GM12878 (cell line): ENCODE measurements around the gene LRIT1. TPM values are rescaled to one million over a fixed set of nuclear protein-coding genes. Genes with fewer than 3 reads are reported as not detected.

ENCODE experiments used
- ATAC-seq: fragments of 200-7000 bp; cut with Tn5 transposase; 3 replicates; pipeline ENCODE4 v1.9.1; 2020; ENCODE audit warnings: mild to moderate bottlenecking, moderate library complexity
- BruUV-seq: library from RNA; stranded (reverse); fragments of 400-500 nt; replicated peaks from 2 replicates; lab custom pipeline; 2021; lab: Mats Ljungman, UMichigan
- CTCF ChIA-PET: fragments of 300-600 bp; sonication (Branson Sonifier 250); formaldehyde crosslinking; extraction: SDS; loops from one replicate; lab custom pipeline; 2021; ENCODE audit warnings: inconsistent platforms; lab: Yijun Ruan, JAX
- POLR2A ChIA-PET: fragments of 350-600 bp; formaldehyde crosslinking; extraction: SDS; loops from one replicate; lab custom pipeline; 2021; ENCODE audit warnings: inconsistent platforms; lab: Charles Lee
- RAD21 ChIA-PET: fragments of 300-600 bp; sonication (Branson Sonifier 250); formaldehyde crosslinking; loops from one replicate; lab custom pipeline; 2023; ENCODE audit warnings: antibody characterized with exemption; ENCODE audit not compliant: unreplicated experiment; lab: Charles Lee
- SMC1A ChIA-PET: fragments of 300-600 bp; sonication (Branson Sonifier 250); formaldehyde crosslinking; loops from one replicate; lab custom pipeline; 2023; ENCODE audit not compliant: unreplicated experiment, uncharacterized antibody; lab: Charles Lee
- DNase-seq: peaks from one replicate; pipeline ENCODE4 v3.0.0-alpha.2; 2011; ENCODE audit warnings: low read depth, low spot score
- FAIRE-seq: peaks from 3 replicates; lab custom pipeline; 2011; peaks lifted over from hg19 to GRCh38; lab: Jason Lieb, UNC
- H2AFZ ChIP-seq: 2 replicates; pipeline ENCODE4 v1.6.0; 2011; ENCODE audit warnings: low read depth, low read length, control low read depth; ENCODE audit not compliant: control insufficient read depth
- H3K27ac ChIP-seq: 2 replicates; pipeline ENCODE4 v1.5.1; 2011; ENCODE audit warnings: control low read depth; ENCODE audit not compliant: control insufficient read depth, insufficient read depth
- H3K27me3 ChIP-seq, 2 experiments: replicated peaks in 1 of 2; 2 replicates each; pipeline versions ENCODE4 v1.6.0 to v1.6.1; 2011; ENCODE audit warnings: low read length in 1 of 2; ENCODE audit not compliant: control insufficient read depth in 2 of 2, insufficient read depth in 2 of 2
- H3K36me3 ChIP-seq, 2 experiments: 2 replicates each; pipeline ENCODE4 v1.5.1; 2011; ENCODE audit warnings: low read length in 1 of 2; ENCODE audit not compliant: control insufficient read depth in 2 of 2, insufficient read depth in 2 of 2
- H3K4me1 ChIP-seq: 2 replicates; pipeline ENCODE4 v1.6.1; 2011; ENCODE audit warnings: mild to moderate bottlenecking, low read length, moderate library complexity, mixed read lengths; ENCODE audit not compliant: control insufficient read depth, insufficient read depth
- H3K4me2 ChIP-seq: 2 replicates; pipeline ENCODE4 v1.6.0; 2011; ENCODE audit warnings: control low read depth; ENCODE audit not compliant: control insufficient read depth, insufficient read depth
- H3K4me3 ChIP-seq: fragments of 200-600 bp; sonication (generic); 2 replicates; pipeline ENCODE4 v1.5.1; 2016
- H3K79me2 ChIP-seq: 2 replicates; pipeline ENCODE4 v1.6.0; 2011; ENCODE audit warnings: low read length; ENCODE audit not compliant: control insufficient read depth, insufficient read depth
- H3K9ac ChIP-seq: 2 replicates; pipeline ENCODE4 v1.8.0; 2011; ENCODE audit warnings: low read length, control low read depth, mixed read lengths; ENCODE audit not compliant: control insufficient read depth, insufficient read depth
- H3K9me3 ChIP-seq: replicated peaks from 3 replicates; pipeline ENCODE4 v1.5.1; 2011; ENCODE audit warnings: mild to moderate bottlenecking, low read length; ENCODE audit not compliant: control insufficient read depth, insufficient read depth
- H4K20me1 ChIP-seq: 2 replicates; pipeline ENCODE4 v1.6.0; 2011; ENCODE audit not compliant: control insufficient read depth, insufficient read depth
- ATF2 ChIP-seq: IDR thresholded peaks from 2 replicates; pipeline ENCODE4 v1.6.1; 2012; ENCODE audit warnings: low read length, inconsistent platforms
- BCL3 ChIP-seq: IDR thresholded peaks from 2 replicates; pipeline ENCODE4 v1.6.1; 2011; ENCODE audit warnings: borderline replicate concordance, low read depth, mild to moderate bottlenecking, moderate library complexity, low read length; ENCODE audit not compliant: insufficient read depth, poor library complexity, severe bottlenecking
- IRF4 ChIP-seq: IDR thresholded peaks from 2 replicates; pipeline ENCODE4 v1.6.1; 2011; ENCODE audit warnings: low read depth, low read length
- MXI1 ChIP-seq: fragments of 150-350 bp; IDR thresholded peaks from 2 replicates; pipeline ENCODE4 v1.6.1; 2011; ENCODE audit warnings: low read depth, mild to moderate bottlenecking, inconsistent platforms, low read length, improper control_type of control experiment
- PRDM15 ChIP-seq: fragments of 450-650 bp; formaldehyde crosslinking; IDR thresholded peaks from 2 replicates; pipeline ENCODE4 v1.4.0; 2020; ENCODE audit warnings: mild to moderate bottlenecking, moderate library complexity
- SUZ12 ChIP-seq: fragments of 200-600 bp; sonication (generic); IDR thresholded peaks from one replicate; pipeline ENCODE4 v1.6.1; 2018; ENCODE audit warnings: antibody characterized with exemption, mild to moderate bottlenecking; ENCODE audit not compliant: unreplicated experiment
- WGBS: methylation state at CpG from one replicate; pipeline ENCODE4 v1.1.6; 2016; ENCODE audit warnings: low lambda C conversion rate; ENCODE audit not compliant: insufficient replicate concordance, insufficient coverage; ENCODE audit errors: missing lambda C conversion rate; 5-methylcytosine and 5-hydroxymethylcytosine counted together
- in situ Hi-C: fragments of 300-500 bp; cut with MboI; formaldehyde crosslinking; loops from 9 replicates; pipeline ENCODE4 v1.14.3; 2018; ENCODE audit warnings: mixed read lengths
- intact Hi-C: fragments of 100-400 bp; cut with micrococcal nuclease; formaldehyde crosslinking; loops from one replicate; pipeline ENCODE4 v1.14.2; 2022; ENCODE audit not compliant: unreplicated experiment
- polyA plus RNA-seq, 11 experiments: library from polyadenylated mRNA; depleted of rRNA in 4 of 11; unstranded in 6 of 11; stranded (reverse) in 5 of 11; fragments of >200 nt; fragmentation: Nextera tagmentation in 4 of 11; fragmentation: Illumina TruSeq in 1 of 11; extraction: Ambion mirVana in 4 of 11; extraction: Trizol in 1 of 11; gene quantifications; 1 replicate in 1 of 11; 2 replicates in 10 of 11; pipeline versions ENCODE4 v1.2.1 to v1.2.3, GENCODE V29; 2011 to 2016; ENCODE audit warnings: inconsistent platforms in 2 of 11, missing spikeins in 2 of 11, low read depth in 1 of 11
- total RNA-seq, 4 experiments: library from RNA; depleted of rRNA in 3 of 4; stranded (reverse); fragments of >200 nt in 3 of 4; fragmentation: Illumina TruSeq in 1 of 4; extraction: Trizol in 1 of 4; gene quantifications; 2 replicates each; pipeline versions ENCODE4 v1.2.1 to v1.2.3, GENCODE V29; 2013 to 2021

Gene LRIT1
- total and polyA plus RNA-seq, 10 of the 15 experiments (the other 5 are each of a cell fraction or from before 2014, with no cell fraction given): not detected

GRCh38 chr10:84233940-84234339 is 7.4 kb downstream of the LRIT1 start:
- ChIA-PET RAD21 (no interaction called here), CTCF (interaction anchor here (1.1 to 1.2 kb wide), 2 partner anchors 85 to 303 kb away, joined by 4 to 6 read pairs; no protein-coding TSS in a partner anchor), POLR2A (no interaction called here), SMC1A (no interaction called here)
- BruUV-seq: no TSS peak
- Histone ChIP-seq H3K27ac (no peak overlapping the region), H4K20me1 (no peaks in the 10 kb centered on the region), H3K4me2 (no peak overlapping the region), H3K9ac (no peak overlapping the region), H3K36me3 (no peaks in the 10 kb centered on the region), H3K79me2 (no peaks in the 10 kb centered on the region), H3K4me3 (no peak overlapping the region), H3K27me3 (no peaks in the 10 kb centered on the region; a peak in 2 of 4 replicates), H3K4me1 (no peaks in the 10 kb centered on the region), H2AFZ (no peak overlapping the region), H3K9me3 (no peaks in the 10 kb centered on the region)
- in situ Hi-C loops: no loop called here
- no peak for ATAC-seq
- FAIRE-seq: no peak
- 12% methylated on average over 4 of the region's 4 CpGs for WGBS
- intact Hi-C loops: no loop called here
- no peak for DNase-seq
- TF ChIP-seq MXI1 (no peak), SUZ12 (no peak), IRF4 (no peak), ATF2 (no peak)

GRCh38 chr10:84232376-84232775 is 9.0 kb downstream of the LRIT1 start:
- Histone ChIP-seq H3K4me2 (no peak overlapping the region), H3K27me3 (no peaks in the 10 kb centered on the region; a peak in 2 of 4 replicates), H3K27ac (no peak overlapping the region), H3K9me3 (no peaks in the 10 kb centered on the region), H3K9ac (no peak overlapping the region), H3K36me3 (no peaks in the 10 kb centered on the region), H2AFZ (no peak overlapping the region), H3K4me3 (no peak overlapping the region), H3K79me2 (no peaks in the 10 kb centered on the region), H3K4me1 (no peaks in the 10 kb centered on the region), H4K20me1 (no peaks in the 10 kb centered on the region)
- BruUV-seq: no TSS peak
- FAIRE-seq (no peak), DNase-seq (no peak), ATAC-seq (no peak)
- in situ Hi-C loops: no loop called here
- WGBS: 29% methylated on average over 10 of the region's 10 CpGs
- no peak for TF ChIP-seq BCL3
- no peak for TF ChIP-seq PRDM15
- SMC1A ChIA-PET: no interaction called here
- POLR2A ChIA-PET: no interaction called here
- RAD21 ChIA-PET: no interaction called here
- intact Hi-C loops: no loop called here
- CTCF ChIA-PET: interaction anchor here (1.0 kb wide), 1 partner anchor 22 kb away, joined by 3 read pairs; no protein-coding TSS in a partner anchor
